NCI-H345 treated with DMSO at 0.1 percent for 48 hours (cell line): Measurements from ENCODE around the gene RASL10A.

Experiments used
- DNase-seq: peaks from one replicate; lab custom pipeline; 2025; ENCODE audit not compliant: unreplicated experiment; lab: John Stamatoyannopoulos, UW

The RASL10A gene

DNA sequence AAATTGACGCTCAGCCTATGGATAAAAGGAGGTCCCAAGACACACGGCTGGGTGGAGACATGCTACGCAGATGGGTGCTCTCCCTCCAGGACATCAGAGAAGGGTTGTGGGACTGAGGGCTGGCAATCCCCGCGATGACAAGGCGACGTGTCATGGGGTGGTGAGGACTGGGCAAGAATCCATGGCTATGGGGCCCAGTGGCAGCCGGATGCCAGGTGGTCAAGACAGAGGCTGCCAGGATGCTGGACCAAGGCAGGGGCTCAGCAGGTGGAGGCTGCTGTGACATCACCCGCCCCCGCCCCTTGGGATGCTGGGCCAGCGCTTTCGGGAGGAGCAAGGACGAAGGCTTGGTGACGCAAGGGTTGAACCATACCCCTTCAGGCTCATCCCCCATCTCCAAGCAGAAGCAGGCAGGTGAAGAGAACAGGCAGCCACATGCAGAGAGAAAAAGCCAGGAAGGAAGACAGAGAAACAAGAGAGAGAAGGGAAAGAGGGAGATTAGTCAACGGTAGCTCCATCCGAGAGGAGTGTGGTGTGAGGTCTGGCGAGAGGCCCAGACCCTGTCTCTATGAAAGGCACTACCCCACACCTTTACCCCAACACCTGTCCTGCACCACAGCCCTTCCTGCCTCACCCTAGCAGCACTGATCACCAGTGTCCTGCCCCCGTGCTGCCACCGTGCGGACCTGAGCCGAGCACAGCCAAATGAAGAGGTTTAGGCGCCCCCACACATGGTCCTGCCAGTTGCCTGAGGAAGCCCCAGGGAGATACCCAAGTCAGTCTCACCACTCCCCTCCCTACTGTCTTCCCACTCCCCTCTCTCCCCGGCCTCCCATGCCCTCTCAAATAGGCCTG lies 24.1 kb upstream of the RASL10A start:
- no peak for DNase-seq

DNA sequence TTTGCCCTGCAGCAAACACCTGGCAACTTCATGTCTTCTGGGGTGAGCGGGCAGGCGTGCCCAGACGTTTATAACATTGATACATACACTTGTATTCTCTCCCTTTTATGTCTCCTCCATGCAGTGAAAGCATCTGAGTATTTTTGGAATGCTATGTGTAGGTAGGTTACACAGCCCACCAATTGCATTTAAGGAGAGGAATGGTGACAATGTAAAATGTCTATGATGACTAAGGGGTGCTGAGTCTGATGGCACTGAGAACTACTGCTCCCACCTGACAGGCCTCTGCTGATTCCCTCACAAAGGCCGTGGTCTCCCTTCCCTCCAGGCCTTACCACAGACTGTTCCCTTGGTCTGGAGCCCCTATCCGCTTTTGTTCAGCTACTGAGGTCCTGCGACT lies 22.9 kb upstream of the RASL10A start:
- DNase-seq = no peak

DNA sequence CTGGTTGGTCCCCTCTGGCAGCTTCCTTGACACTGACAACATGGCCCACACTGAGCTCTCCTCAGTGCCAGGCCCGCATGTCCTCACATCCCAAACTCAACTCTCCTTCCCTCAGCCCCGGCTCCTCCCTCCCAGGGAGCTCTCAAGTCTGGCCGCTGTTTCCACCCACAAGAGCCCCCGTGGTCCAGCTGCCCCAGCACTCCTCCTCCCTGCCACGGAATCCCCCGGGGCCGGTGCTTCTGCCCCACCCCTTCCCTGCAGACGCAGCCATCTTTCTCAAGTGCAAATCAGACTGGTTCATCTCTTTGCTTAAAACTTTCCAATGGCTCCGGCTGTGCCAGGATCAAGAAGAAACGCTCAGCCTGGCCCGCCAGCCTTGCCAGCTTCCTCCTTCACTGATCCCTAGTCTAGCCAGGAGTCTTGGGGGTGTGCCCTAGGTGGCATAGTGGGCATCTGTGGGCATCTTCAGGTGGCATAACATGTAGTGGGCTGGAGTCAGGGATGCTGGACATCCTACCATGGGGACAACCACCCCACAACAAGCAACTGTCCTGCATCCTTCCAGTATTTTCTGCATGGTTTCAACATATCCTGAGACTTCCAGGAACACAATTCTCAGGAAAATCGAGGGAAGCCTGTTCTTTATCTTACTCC lies 22.3 kb upstream of the RASL10A start:
- no peak for DNase-seq

DNA sequence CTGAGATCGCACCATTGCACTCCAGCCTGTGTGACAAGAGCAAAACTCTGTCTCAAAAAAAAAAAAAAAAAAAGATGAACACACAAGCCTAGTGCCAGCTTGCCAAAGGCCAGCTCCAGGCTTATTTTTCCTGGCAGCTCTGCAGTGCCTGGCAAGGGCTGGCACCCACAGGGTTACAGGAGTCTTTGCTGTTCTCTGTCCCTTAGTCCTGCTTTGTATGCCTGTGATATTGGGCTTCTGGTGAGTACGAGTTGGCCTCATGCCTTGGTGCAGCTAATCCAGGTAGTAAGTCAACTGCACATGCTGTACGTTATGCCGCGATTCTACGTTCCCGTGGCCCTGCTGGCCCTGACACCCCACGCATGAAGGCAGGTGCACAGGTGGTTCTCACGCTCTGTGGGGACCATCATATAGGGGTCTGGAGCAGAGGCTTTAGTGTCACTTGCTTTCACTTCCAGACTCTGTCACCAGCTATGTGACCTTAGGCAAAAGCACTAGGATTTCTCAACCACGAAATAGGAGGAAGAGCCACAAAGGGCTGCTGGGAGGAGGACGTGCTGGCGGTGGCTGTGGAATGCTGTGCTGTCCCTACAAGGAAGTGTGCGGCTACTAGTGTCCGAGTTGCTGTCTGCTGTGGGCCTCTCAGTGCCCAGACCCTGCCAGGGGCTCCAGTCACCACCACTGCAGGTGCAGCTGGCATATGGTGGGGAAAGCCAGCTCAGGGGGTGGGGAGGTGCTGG lies 21.4 kb upstream of the RASL10A start:
- no peak for DNase-seq

DNA sequence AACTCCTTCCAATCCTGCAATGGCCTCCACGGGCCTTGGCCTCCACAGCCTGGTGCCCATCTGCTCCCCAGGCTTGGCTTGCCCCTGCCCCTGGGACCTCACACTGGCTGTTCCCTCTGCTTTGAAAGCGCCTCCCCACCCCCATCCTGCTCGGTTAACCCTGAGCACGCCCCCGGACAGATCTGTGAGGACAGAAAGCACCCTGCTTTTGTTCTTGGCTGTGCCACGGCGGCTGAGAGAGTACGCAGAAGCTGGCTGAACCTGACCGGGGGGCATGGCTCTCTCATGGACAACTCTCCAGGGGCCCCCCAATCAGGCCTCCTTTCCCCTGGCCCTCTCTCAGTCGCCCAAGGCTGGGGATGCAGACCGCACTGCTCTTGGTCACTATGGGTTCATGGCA lies 20.2 kb upstream of the RASL10A start:
- DNase-seq = no peak

DNA sequence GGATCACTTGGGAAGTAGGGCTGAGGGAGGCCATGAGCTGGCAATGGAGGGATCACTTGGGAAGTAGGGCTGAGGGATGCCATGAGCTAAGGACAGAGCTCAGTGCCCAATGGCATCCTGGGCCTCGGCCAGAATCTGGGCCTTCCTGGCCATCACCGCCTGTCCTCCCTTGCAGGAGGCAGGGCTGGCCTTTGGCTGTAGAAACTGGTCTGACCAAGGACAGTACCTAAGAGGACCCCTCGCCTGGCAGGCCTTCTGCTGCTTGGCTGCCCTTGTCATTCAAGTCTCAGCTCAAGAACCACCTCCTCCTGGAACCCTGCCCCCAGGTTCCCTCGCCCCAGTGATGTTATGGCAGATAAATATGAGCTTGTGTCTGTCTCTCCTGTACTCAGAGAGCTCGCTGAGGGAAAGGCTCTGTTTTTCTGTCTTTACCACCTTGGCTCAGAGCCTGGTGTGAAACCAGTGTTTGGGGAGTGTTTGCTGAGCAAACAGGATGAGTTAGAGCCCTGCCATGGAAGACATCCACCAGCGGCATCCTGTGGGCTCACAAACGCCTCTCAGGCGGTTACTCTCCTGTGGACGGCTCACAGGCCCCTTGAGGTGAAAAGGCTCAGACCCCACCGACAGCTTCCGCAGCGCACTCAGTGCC lies 19.3 kb upstream of the RASL10A start:
- no peak for DNase-seq

DNA sequence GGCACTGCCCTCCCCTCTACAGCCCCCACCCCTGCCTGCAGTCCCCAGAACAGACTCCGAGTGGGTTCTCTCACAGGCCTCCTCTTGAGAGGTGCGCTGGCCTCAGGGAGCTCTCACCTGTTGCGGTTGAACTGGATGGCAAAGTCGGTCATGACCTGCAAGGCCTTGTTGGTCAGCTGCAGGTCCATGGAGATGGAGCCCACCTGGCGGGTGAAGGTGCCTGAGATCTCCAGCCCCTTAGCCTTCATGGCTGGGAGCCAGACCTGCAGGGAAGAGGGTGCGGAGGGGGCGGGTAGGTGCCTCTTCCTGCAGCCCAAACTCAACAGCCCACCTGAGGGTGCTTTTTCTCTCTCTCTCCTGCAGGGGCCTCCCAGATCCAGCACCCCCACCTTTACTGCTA lies 18.7 kb upstream of the RASL10A start:
- no peak for DNase-seq

DNA sequence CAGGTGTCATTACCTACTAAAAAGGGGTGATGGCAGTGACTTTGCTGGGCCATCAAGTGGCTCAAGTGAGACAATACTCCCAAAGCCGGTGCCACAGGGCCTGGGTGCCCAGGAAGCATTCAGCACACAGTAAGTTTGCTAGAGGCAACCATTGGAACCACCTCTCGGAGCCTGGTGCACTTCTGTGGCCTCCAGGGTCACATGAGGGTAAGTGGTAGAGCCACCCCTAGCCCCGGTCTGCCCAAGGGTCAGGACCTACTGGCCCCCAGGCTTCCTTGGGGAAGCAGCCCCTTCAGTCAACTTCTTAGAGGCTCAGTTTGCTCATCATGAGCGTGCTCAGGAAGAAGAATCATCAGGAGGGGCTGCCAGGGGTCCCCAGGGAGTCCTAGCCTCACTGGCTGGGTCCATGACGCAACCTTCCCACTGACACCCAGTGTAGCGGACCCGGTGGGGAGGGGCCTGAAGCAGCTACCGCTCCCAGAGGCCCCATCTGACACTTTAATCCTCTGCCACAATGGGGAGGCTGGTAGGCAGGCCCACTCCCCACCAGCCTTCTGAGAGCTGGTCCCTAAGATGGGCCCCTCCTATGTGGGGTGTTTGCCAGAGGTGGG lies 17.5 kb upstream of the RASL10A start:
- no peak for DNase-seq

DNA sequence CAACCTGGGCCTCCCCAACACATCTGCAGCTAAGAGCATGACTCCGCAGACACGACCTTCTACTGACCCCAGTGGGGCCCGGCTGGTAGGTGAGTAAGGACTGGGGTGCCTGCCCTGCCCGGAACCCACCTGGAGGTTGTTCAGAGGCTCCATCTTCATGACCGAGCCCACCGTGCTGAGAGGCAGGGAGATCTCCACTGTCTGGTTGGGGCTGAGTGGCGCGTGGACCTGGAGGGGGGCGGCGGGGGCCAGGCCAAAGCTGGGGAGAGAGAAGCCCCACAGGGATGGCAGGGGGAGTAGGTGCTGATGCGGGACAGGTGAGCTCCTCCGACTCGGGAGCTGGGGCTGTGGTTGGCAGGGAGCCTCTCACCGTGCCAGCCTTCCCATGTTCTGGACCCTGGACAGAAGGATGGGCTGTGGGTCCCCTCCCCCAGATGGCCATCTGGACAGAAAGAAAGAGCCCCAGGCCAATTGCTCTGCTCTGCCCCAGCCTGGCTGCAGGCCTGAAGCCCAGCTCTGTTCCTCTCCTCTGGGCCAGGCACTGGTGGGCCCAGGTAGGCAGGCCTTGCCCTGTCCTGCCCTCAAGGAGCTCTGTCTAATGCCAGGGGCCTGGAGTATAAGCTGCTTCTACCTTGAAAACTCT lies 16.3 kb upstream of the RASL10A start:
- DNase-seq = no peak

DNA sequence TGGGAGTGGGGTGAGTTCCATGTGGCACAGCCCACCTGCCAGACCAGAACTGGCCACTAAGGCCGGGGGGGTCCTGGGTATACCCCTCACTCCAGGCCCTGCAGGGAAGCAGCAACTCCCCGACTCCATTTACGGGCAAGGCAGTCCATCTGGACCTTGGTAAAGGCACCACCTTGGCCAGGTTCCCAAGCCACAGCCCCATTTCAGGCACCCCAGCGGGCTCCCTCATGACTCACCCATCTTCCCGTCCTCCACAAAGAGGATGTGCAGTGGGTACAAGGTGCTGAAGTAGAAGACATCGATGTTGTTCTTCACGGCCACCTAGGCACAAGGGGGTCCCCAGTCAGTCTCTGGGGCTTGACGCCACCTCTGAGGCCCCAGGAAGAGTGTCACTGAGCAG lies 15.7 kb upstream of the RASL10A start:
- no peak for DNase-seq

DNA sequence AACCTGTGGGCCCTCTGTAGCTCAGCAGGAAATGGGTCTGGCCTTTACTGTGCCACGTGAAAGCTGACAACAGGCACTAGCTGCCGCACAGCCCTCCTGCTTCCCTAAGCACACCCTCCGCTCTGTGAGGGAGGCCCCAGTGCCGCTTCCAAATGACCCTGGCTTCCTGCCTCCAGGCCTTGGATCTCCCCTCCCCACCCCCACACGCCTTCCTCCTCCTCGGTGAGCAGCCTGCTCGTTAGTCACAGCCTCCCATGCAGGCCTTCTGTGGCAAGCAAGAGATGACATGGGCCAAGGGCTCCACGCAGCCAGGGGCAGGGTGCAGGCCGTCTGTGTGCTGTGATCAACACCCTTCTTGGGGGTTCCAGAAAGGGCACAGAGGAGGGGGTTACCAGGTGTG lies 15.3 kb upstream of the RASL10A start:
- no peak for DNase-seq

DNA sequence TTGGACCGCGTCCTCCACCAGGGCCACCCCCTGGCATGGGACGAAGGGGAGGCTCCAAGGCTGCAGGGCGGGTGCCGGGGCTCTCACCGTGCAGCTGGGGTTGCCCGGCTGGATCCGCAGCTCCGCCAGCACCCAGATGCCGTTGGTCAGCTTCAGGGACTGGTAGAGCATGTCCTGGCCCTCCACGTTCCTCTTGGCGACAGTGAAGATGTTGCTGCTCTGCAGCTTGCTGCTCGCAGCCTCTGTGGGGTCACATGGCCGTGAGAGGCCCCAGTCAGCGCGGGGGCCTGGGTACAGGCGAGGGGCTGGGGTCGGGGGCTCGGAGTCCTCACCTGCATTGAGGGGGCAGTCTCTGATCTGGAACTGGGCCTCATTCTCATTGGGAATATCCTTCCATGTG lies 14.8 kb upstream of the RASL10A start:
- DNase-seq = no peak

DNA sequence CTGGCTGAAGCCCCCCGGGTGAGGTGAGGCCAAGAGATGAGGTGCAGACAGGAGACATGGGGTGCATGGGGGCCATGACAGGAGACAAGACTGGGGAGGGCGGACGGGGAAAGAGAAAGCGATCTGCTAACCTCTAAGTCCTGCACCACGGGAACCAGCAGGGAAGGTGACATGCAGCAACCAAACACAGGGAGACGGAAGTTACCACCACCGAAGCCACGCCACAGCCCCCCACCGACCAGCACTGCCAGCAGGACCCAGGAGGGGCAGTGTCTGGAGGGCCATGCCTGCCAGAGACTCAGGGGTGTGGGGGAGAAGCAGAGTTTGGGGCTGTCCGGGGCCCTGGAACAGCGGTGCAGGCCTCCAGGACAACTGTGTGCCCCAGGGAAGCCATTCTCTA lies 14.1 kb upstream of the RASL10A start:
- DNase-seq = no peak

DNA sequence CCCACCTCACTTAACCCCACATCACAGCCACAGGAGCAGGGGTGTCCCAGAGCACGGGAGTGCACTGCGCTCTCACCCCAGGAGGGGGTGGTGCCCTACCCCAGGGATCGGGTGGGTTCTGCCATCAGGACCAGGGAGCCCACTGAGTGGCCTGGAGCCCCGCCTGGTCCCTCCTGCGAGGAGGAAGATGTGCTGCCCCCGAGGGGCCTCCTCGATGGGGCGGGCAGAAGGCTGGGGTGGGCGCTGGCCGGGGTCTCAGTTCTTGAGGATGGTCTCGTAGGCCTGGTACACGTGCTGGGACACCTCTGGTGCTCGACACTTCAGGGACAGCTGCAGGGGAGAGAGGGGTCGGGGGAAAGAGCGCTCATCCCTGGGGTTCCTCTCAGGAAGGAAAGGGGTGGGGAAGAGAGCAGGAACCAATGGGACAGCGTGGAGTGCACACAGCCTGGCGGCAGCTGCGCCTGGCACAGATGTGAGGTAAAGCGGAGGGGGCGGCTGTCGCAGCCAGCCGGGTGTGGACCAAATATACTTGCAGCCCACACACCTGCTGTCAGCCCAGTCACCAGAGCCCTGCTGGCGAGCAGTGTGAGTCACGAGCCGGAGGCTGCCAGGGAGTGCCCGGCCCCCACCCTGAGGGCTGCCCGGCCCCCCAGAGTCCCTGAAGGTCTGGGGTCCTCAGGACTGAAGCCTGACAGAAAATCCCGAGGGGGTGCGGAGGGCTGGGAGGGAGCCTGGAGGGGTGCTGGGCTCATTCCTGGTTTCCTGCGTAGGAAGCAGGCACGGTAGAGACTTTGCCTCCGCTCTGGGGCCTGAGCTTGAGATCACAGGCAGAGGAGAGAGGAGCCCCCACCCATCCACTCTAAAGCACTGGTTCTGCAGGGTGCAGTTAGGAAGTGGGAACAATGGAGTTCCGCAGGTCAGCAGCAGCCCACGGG lies 13.3 kb upstream of the RASL10A start:
- no peak for DNase-seq

DNA sequence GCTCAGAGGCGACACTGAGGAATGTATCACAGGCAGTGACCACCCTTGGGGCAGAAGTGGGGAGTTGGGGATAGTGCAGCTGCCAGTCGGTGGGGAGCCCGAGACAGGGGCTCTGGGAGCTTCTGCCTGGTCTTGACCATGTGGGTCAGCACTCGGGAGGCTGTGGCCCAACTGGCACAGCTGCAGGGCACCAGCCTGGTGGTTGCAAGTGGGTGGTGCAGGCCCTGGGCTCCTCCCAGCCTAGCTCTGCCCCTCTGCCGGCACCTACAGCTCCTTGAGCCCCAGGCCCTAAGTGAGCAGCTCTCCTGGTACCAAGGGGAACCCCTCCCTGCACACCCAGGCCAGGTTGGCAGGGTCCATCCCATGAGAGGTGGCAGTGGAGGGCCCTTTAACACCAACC lies 12.6 kb upstream of the RASL10A start:
- DNase-seq = no peak

DNA sequence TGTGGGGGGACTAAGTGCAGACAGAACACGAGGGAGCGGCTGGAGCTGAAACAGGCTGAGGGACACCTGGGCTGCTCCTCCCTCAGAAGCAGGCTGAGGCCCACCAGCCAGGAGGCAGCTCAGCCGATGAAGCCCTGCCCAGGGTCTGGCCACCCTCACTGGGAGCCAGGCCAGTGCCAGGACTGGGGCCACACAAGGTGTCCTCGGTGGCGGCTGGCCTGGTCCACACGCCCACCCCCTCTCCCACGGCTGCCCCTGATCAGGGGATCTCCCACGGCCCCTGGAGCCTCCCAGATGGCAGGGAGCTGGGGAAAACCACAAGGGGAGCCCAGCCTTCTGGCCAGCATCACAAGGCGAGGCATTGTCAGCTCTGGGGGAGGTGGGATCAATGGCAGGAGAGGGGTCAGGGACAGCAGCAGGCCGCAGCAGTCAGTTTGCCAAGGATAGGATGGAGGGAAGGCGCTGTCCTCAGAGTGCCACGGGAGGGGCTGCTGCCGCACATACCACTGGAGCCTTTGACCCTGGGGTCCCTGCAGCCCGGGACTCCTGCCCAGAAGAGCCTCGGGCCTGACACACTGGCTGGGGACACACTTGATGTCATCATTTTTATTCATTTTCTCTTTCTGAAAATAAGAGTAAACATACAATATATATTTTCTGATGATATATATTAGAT lies 11.7 kb upstream of the RASL10A start:
- DNase-seq = no peak

DNA sequence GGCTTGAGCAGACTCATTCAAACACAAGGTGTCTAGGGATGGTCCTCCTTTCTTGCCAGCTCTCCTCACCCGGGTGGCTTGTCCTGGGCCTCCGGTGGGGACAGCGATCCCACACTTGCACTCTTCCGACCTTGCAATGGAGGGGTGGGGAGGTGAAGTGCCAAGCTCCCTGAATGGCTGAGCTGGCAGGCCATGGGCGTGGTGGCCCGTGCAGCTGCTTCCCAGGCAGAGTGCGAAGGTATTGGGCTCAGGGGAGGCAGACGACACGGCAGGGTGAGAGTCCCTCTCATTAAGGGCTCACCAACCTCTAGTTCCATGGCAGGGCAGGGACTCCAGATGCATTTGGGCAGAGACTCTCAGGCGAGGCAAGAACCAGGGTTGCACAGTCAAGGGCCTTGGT lies 11.0 kb upstream of the RASL10A start:
- no peak for DNase-seq

DNA sequence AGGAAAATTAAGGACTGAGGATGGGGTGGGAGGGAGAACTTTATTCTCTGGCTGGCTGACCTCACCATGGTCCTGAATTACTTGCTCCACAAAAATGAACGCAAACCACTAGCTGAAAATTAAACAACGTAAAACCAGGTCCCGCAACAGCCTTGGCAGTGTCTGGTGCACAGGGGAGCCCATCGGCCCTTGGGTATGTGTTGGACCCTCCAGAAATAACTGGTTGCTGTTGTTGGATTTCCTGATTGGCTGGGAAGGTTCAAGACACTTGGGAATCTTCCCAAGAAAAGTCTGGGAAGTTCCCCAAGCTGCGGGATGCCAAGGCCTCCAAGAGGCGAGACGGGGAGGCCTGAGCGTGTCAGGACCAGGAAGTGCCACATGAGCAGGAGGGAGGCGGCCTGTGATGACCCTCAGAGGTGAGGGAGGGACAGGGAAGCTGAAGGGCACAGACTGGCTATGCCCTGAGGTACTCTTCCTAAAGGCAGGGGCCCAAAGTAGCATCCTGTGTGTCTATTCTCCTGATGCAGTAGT lies 10.4 kb upstream of the RASL10A start:
- DNase-seq = no peak

DNA sequence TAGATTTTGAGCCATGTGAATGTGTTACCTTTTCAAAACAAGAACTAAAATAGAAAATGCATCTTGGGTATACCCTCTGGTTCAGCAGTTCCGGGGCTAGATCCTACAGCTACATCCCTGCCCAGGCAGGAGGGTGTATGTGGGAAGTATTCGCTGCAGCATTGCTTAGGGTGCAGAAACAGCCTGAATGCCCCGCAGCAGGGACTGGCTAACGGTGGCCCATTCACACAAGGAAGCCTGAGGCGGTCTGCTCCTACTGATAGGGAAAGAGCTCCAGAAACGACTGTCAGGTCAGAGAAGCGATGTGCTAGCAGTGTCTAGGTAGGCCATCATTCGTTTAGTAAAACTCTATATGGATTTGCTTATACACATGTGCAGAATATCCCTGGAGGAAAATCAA lies 9.9 kb upstream of the RASL10A start:
- no peak for DNase-seq
